C4-2B (cell line): ENCODE data around the gene VCL.

Source experiments
- H3K27ac ChIP-seq: fragments of 450-650 bp; 2 replicates; pipeline ENCODE4 v1.5.1; 2017
- ZFX ChIP-seq: fragments of 450-650 bp; IDR thresholded peaks from 2 replicates; pipeline ENCODE4 v1.6.1; 2017
- TF ChIP-seq, protein P1 (sequence below): fragments of 450-650 bp; conservative IDR thresholded peaks from 2 replicates; pipeline ENCODE4 v1.5.1; 2017; ENCODE audit warnings: mild to moderate bottlenecking

VCL gene

GRCh38 chr10:74153123-74153522 is 155.2 kb downstream of the VCL start:
- TF ChIP-seq, protein P1, sequence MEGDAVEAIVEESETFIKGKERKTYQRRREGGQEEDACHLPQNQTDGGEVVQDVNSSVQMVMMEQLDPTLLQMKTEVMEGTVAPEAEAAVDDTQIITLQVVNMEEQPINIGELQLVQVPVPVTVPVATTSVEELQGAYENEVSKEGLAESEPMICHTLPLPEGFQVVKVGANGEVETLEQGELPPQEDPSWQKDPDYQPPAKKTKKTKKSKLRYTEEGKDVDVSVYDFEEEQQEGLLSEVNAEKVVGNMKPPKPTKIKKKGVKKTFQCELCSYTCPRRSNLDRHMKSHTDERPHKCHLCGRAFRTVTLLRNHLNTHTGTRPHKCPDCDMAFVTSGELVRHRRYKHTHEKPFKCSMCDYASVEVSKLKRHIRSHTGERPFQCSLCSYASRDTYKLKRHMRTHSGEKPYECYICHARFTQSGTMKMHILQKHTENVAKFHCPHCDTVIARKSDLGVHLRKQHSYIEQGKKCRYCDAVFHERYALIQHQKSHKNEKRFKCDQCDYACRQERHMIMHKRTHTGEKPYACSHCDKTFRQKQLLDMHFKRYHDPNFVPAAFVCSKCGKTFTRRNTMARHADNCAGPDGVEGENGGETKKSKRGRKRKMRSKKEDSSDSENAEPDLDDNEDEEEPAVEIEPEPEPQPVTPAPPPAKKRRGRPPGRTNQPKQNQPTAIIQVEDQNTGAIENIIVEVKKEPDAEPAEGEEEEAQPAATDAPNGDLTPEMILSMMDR = no peak; the same call in 1 of the 2 replicates
- no peak for TF ChIP-seq ZFX
- H3K27ac ChIP-seq = no peak overlapping the region

DNA sequence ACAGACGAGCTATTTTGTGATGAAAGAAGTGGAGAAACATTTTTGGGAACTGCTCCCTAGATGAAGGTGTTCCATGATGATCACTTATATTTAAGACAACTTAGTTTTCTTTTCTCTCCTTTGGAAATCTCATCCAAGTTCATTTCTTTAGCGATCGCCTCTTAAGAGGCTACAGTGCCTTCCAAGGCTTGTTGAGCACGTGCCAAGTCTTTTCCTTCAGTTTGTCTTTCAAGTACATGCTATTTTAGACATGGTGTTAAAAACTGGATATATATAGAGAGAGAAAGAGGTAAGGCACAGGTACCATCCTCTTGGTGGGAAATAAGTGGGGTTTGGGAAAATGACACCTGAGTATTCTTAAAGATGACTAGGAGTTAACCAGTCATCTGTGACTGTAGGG is 155.8 kb downstream of the VCL start:
- no peak overlapping the region for H3K27ac ChIP-seq
- TF ChIP-seq, protein P1 = no peak
- no peak for TF ChIP-seq ZFX

DNA sequence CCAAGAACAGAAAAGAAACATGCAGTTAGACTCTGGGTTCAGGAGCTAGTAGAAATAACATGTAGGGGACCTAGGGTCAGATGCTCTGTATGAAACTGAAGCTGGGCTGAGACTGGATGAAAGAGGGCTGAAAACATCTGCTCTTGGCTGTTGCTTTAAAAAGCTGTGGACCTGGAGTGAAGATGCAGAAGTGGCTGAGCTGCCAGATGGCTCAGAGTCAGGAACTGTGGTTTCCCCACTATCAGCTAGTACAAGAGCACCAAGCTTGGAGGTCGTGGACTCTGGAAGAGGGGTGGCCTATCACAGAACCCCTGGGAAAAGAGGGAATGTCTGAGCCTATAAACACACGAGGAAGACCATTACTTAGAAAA is 159.0 kb downstream of the VCL start:
- no peak overlapping the region for H3K27ac ChIP-seq

DNA sequence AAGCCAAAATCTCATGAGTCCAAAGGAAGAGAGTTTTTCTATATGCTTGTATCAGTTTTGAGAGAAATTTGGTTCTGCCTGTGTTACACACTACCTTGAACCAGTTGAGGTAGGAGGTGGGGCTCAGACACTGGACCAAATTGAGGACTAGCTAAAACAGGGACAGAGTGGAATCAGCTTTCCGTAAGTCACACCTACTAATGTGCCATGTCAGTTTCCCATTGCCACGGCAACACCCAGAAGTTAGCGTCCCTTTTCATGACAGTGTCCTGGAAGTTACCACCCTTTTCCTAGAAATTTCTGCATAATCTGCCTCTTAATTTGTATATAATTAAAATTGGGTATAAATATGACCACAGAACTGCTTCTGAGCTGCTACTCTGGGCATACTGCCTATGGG is 162.1 kb downstream of the VCL start:
- TF ChIP-seq, protein P1 = no peak
- TF ChIP-seq ZFX = no peak
- H3K27ac ChIP-seq = no peak overlapping the region

More for the DNA sequence above, 159.0 kb downstream of the VCL start:
- no peak for TF ChIP-seq ZFX
- TF ChIP-seq, protein P1 = no peak

GRCh38 chr10:74163319-74164068 is 165.6 kb downstream of the VCL start:
- no peak overlapping the region for H3K27ac ChIP-seq
- TF ChIP-seq, protein P1 = no peak
- no peak for TF ChIP-seq ZFX

- H3K27ac ChIP-seq = no peak overlapping the region
- TF ChIP-seq ZFX = no peak
- TF ChIP-seq, protein P1 = no peak
These were observed 167.0 kb downstream of the VCL start for GRCh38 chr10:74164716-74165529.

DNA sequence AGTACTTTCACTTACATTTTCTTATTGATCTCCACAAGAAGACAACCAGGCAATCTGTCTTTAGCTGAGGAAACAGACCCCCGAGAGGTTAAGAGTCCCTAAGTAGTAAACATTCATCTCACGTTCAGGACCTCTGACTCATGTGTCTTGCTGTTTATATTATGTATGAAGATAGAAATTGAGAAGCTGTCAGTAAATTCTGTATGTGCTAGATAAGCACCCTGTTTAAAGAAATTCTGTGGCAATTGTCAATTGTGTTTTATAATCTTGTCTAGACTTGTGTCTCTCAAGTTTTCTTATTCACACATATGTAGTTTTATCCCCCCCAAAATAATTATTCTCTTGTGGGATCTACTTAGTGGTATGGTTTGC is 167.6 kb downstream of the VCL start:
- TF ChIP-seq, protein P1 = no peak
- no peak for TF ChIP-seq ZFX
- H3K27ac ChIP-seq = no peak overlapping the region
